MV-4-11 (cell line): ENCODE results near the gene UBE2S.

ENCODE experiments used
- DNase-seq: peaks from one replicate; lab custom pipeline; 2025; lab: John Stamatoyannopoulos, UW

UBE2S gene

GRCh38 chr19:55384131-55384919 lies 23.3 kb downstream of the UBE2S start, which contains the start of gene TMEM238:
Gene TMEM238, minus strand, starts transcription at chr19:55384292. Its CDS starts 33 bp downstream, at chr19:55384259.
- peak; percentile 46 for DNase-seq

DNA sequence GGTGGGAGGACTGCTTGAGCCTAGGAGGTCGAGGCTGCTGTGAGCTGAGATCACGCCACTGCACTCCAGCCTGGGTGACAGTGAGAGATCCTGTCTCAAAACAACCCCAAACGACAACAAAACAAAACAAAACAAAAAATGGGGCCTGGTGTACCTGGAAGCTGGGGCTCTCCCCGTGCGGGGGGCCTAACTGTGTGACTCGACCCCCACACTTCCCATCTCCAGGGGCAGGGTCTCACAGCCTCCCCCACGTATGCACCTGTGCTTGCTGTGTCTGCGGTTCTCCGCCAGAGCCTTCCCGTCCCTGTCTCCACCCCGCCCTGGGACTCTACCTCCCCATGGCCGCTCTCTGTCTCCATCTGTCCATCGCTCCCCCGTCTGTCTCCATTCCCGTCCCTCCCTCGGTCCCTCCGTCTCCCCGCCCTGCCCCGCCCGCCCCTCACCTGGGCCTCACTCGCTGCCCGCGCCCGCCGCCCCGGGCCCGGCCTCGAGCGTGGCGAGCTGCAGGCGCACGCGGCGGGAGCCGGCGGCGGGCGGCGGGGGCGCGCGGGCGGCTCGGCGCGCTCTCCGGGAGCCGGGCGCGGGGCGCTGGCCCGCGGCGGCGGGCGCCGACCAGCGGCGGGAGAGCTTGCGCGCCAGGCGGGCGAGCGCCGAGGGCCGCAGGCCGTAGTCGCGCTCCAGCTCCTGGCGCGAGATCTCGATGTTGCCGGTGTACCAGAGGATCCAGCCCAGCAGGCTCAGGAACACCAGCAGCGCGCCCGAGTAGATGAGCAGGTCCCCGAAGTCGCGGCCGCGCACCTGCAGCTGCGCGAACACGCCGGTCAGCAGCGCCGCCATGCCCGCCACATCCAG lies 24.1 kb downstream of the UBE2S start:
- peak; percentile 48 for DNase-seq

GRCh38 chr19:55382522-55383054 lies 25.0 kb downstream of the UBE2S start:
- no peak for DNase-seq

DNA sequence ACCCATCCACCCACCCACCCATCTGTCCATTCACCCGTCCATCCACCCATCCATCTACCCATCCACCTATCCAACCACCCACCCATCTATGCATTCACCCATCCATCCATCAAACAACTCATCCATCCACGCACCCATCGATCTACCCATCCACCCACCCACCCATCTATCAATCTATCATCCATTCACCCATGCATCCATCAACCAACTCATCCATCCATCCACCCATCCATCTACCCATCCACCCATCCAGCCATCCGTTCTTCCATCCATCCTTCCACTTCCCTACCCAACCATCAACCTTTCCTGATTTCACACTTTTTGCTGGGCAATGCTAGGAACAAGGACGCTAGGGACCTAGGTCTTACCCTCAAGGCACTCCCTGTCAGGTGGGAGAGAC lies 25.6 kb downstream of the UBE2S start:
- no peak for DNase-seq

GRCh38 chr19:55379174-55379573 lies 28.4 kb downstream of the UBE2S start:
- no peak for DNase-seq

DNA sequence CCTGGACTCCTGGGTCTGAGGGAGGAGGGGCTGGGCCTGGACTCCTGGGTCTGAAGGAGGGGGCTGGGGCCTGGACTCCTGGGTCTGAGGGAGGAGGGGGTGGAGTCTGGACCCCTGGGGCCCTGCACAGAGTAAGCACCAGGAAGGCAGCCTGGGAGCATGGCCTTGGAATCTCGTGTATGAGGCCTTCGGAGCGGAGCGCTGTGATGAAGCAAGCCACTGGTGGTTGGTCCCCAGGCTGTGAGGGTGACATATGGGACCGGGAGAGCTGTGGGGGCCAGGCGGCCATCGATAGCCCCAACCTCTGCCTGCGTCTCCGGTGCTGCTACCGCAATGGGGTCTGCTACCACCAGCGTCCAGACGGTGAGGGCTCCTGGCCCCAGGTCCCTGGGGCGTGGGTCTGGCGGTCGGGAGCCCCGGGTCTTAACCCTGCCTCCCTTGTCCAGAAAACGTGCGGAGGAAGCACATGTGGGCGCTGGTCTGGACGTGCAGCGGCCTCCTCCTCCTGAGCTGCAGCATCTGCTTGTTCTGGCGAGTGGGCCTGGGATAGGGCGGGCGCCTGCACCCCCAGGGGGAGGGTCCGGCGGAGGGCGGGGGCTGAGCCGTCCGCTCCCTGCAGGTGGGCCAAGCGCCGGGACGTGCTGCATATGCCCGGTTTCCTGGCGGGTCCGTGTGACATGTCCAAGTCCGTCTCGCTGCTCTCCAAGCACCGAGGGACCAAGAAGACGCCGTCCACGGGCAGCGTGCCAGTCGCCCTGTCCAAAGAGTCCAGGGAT lies 30.0 kb downstream of the UBE2S start:
- no peak for DNase-seq

- no peak for DNase-seq
These were observed 31.2 kb downstream of the UBE2S start, which contains the start of gene TMEM190 for GRCh38 chr19:55376241-55376933. Gene TMEM190, plus strand, starts transcription at chr19:55376826. Its CDS starts 28 bp downstream, at chr19:55376854.

- DNase-seq = no peak
These were observed 33.4 kb downstream of the UBE2S start for GRCh38 chr19:55373993-55374757.

- no peak for DNase-seq
These were observed 34.1 kb downstream of the UBE2S start for GRCh38 chr19:55373306-55373992.

DNA sequence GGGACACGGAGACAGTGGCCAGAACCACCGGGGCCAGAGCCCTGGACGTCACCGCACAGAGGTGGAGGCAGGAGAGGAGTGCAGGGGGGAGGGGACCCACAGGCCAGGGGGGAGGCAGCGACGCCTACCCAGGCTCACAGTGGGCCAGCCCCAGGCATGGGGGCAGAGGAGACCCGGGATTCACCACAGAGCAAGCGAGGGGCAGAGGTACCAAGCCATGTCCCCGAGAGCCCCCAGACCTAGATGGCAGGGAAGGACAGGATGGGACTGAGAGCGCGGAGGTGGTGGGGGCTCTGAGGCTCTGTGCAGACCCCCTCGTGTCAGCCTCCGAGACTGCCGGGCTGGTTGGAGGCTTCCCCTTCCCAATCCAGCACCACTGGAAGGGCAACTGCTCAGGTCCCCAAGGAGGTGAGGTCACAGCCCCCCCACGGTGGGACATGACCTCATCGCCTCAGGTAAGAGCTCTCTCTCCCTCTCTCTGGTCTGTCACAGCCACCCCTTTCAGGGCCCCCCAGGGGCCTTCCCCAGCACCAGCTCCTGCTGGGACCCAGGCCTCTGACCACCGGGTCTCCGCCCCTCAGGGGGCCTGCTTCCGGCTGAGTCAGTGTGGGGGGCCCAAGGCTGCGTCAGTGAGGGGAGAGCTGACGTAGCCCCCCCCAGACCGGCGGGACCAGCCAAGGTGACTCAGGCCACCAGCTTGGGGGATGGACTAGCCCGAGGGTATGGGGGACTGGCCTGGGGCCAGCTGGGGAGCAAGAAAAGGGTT lies 35.1 kb downstream of the UBE2S start:
- DNase-seq = no peak

DNA sequence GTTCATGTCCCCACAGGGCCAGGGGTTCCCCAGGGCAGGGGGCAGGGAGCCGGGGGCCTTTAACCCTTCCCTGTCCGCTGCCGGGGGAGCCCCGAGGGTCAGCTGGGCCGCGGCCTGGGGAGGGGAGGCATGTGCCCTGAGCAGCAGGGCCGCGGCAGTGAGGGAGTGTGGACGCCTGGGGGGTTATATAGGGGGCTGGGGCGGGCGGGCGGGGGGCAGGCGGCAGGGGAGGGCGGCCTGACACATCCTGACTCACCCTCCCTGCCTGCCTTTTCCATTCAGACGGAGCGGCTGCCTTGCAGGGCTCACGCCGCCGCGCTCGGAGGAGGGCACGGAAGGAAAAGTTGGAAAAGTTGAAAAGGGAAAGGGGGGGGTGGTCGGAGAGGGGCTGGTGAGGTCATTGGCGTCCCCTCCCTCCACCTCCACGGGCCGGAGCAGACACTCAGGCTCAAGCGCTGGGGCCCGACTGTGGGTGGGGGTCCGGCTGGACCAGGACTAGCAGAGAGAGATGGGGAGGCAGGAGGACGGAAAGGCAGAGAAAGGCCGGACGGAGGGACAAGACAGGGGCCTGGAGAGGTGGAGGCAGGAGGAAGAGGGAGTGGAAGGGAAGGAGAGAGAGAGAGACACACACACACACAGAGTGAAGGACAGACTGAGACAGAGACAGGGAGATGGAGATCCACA lies 37.1 kb downstream of the UBE2S start, which contains the start of gene IL11:
TSS of gene IL11 (minus strand) at position 159 of the 684 bp plus-strand sequence. CDS start at position 6, 153 bp downstream.
- no peak for DNase-seq

DNA sequence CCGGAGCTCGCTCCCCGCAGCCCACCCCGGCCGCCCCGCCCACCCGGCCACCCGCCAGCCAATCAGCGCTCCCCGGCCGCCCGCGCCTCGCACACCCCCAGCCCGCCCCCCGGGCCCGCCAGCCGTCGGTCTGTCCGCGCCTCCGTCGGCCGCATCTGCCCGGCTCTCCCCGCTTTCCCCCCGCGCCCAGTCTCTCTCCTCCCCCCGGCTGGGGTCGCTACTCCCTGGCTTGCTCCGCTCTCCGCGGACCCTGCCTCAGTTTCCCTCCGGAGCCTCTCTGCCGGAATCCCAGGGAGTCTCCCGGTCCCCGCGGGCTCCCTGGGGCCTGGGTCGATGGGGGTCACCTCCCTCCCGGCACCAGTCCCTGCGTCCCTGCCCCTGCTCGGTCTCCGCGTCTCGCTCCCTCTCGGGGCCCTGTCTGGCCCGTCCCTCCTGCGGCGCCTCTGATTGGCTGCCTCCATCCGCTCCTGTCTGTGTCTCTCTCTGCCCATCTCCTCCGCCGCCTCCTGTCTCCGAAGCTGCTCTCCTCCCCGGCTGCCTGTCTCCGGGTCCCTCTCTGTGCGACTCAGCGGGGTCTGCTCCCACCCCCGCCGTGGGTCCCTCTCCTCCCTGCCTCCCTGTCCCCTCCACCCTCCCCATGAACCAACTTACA lies 37.8 kb downstream of the UBE2S start:
- no peak for DNase-seq

- no peak for DNase-seq
These were observed 38.7 kb downstream of the UBE2S start for GRCh38 chr19:55368701-55369563.

DNA sequence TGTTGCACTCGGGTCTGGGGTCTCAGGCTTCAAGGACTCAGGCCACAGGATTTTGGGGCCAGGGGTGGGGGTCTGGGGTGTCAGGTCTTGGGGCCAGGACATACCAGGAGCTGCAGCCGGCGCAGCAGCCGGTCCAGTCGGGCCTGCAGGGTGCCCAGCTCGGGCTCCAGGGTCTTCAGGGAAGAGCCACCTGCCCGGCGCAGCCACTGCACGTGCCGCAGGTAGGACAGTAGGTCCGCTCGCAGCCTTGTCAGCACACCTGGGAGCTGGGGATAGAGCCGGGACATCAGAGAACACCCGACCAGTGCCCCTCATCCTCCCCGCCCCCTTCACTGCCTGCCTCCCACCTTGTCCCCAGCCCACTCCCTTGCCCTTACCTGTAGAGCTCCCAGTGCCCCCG lies 39.5 kb downstream of the UBE2S start:
- no peak for DNase-seq

DNA sequence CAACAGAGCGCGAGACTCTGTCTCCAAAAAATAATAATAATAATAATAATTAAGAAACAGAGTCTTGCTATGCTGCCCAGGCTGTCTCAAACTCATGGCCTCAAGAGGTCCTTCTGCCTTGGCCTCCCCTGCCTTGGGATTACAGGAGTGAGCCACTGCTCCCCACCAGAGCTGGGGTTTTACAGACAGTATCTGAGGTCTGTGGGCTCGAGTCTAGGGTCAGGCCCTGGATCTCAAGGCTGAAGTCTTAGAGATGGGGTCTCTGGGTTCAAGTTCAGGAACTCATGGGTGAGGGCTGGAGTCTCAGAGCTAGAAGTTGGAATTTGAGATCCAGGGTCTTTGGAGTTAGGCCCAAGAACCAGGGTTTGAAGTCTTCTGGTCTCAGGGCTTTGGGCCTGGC lies 40.8 kb downstream of the UBE2S start:
- no peak for DNase-seq

GRCh38 chr19:55365964-55366363 lies 41.6 kb downstream of the UBE2S start:
- no peak for DNase-seq

GRCh38 chr19:55365245-55365644 lies 42.3 kb downstream of the UBE2S start:
- DNase-seq = no peak
